ENCODE results near the gene RDH5. TPM values are rescaled to one million over a fixed set of nuclear protein-coding genes. Genes with fewer than 3 reads are reported as not detected.
A peak's percentile ranks its signal among the peaks of the same experiment; 100 is the strongest.

The RDH5 gene
- total and polyA plus RNA-seq, 8 donors, result 4.3 to 11.6 (median 10.2) TPM

DNA sequence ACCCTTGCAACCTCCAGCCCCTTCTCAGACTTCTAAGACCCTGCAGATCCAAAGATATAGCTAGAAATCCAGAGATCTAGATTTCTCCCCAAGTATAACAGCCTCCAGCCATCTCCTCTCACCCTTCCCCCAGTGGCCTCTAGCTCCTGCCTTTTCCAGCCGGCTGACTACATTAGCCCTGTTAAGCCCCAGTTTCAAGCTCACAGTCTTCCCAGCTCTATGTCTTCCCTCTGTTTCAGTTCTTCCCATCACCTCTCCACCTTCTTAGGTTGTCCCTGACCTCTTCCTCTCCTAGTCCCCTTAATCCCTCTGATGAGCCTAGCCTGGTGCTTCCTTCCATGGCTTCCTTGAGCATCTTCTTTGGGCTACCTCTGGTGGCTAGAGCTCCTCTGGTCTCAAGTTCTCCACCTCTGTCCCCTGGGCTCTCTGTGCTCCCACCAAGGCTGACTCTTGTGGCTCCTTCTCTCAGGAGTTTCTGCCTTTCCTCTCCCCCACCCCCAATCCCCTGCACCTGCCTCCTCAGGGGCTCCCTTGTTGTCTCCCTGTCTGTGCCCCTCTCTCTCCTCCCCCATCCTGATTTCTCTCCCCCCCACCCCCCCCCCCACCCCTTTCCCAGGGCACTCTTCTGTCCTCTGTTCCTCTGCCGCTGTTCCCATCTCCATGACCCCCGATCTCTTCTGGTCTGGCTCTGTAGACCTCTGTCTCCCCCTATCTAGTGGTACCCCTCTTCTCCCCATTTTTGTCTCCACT is 21.9 kb downstream of the RDH5 start:
- peak overlapping the region in 1 of 2 donors; percentile 26 for H3K27ac ChIP-seq
- H3K9me3 ChIP-seq, result no peaks in the 10 kb centered on the region

GRCh38 chr12:55742719-55743405 is 22.7 kb downstream of the RDH5 start, which contains the start of gene GDF11:
GDF11 (plus strand) TSS chr12:55743122; CDS start chr12:55743317, 195 bp downstream.
- Histone ChIP-seq H3K27ac (peak within 1 kb of the TSS; percentile 60 to 73), H3K4me3 (peak within 1 kb of the TSS; percentile 50 to 65), H3K27me3 (peaks cover 0 to 29% of the 10 kb centered on the region in 2 donors), H3K9me3 (no peaks in the 10 kb centered on the region), H3K36me3 (no peaks in the 10 kb centered on the region), H3K4me1 (peaks cover 7 to 28% of the 10 kb centered on the region in 2 donors)
- no peak for TF ChIP-seq CTCF (IDR thresholded peaks at IDR 0.05)
- intact Hi-C loops (cut with DNase I), result loop anchor here in 1 of 2 donors (5.0 to 10.0 kb wide), 2 partner anchors 62 to 194 kb away; no protein-coding TSS in a partner anchor
- DNase-seq (peak; percentile 75 to 91 (median 83)), ATAC-seq (peak; percentile 52)

More for the DNA sequence above, 21.9 kb downstream of the RDH5 start:
- intact Hi-C loops (cut with DNase I), result loop anchor here in 1 of 2 donors (5.0 to 10.0 kb wide), 2 partner anchors 63 to 195 kb away; no protein-coding TSS in a partner anchor
- Histone ChIP-seq H3K27me3 (peaks cover 0 to 29% of the 10 kb centered on the region in 2 donors), H3K4me3 (peak overlapping the region in 1 of 2 donors; percentile 50), H3K4me1 (peaks cover 10 to 36% of the 10 kb centered on the region in 2 donors), H3K36me3 (no peaks in the 10 kb centered on the region)
- DNase-seq (peak in 1 of 4 donors; percentile 60), ATAC-seq (no peak)
- no peak for TF ChIP-seq CTCF (IDR thresholded peaks at IDR 0.05)

- TF ChIP-seq CTCF (IDR thresholded peaks at IDR 0.05), result no peak
- DNase-seq (peak; percentile 57 to 88 (median 74)), ATAC-seq (peak; percentile 58)
- Histone ChIP-seq H3K4me3 (peak overlapping the region; percentile 50 to 65), H3K27ac (peak overlapping the region; percentile 60 to 73), H3K36me3 (peaks cover 0 to 4% of the 10 kb centered on the region in 2 donors), H3K9me3 (no peaks in the 10 kb centered on the region), H3K4me1 (peaks cover 4 to 20% of the 10 kb centered on the region in 2 donors), H3K27me3 (peaks cover 0 to 29% of the 10 kb centered on the region in 2 donors)
- intact Hi-C loops (cut with DNase I), result loop anchor here in 1 of 2 donors (5.0 to 10.0 kb wide), 2 partner anchors 61 to 194 kb away; no protein-coding TSS in a partner anchor
These were observed 23.5 kb downstream of the RDH5 start for GRCh38 chr12:55743406-55744339.

DNA sequence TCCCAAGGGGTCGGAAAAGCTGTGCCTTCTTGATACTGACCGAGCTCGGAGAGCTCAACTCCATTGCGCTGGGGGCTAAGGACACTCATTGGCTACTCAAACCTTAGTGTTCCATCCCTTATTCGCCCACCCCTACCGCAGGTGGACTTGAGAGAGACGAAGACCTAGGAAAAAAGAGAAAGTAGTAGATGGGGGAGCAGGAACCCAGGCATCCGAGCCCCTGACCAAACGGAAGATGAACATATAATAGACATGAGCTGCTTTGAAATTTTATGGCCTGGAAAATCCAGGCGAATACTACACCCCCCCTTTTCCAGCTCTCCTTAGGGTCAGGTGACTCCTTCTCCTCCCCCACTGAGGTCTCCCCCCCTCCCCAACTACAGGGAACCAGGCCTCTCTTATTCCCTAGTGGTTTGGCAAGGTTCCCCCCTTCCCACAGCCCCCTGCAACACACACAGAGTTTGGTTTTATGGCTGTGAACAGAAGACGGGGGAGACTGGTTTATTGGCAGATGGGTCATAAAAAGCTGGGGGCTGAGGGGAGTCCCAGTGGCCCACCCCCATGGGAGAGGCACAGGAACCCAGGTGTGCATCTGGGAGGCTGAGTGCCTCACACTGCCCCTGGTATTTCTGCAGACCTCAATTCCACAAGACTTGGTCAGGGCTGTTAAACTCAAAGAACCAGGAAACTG is 24.3 kb downstream of the RDH5 start:
- ATAC-seq (no peak), DNase-seq (no peak)
- no peak overlapping the region for H3K27ac ChIP-seq
- intact Hi-C loops (cut with DNase I), result loop anchor here in 1 of 2 donors (5.0 to 10.0 kb wide), 2 partner anchors 60 to 193 kb away; no protein-coding TSS in a partner anchor
- H3K36me3 ChIP-seq, result peaks cover 0 to 11% of the 10 kb centered on the region in 2 donors
- H3K9me3 ChIP-seq, result no peaks in the 10 kb centered on the region
- H3K4me1 ChIP-seq, result peaks cover 4 to 20% of the 10 kb centered on the region in 2 donors
- peak overlapping the region; percentile 50 to 65 for H3K4me3 ChIP-seq
- H3K27me3 ChIP-seq, result peaks cover 0 to 29% of the 10 kb centered on the region in 2 donors
- TF ChIP-seq CTCF (IDR thresholded peaks at IDR 0.05), result no peak

Data from left lung (tissue), 10 donors.